GM18507 (cell line): ENCODE results near the gene ATP8A2.
"Not testable (repeated sequence)": the region's sequence is repeated elsewhere in the genome, so short reads cannot be mapped to it uniquely, and the experiment has no call there.

Experiments used
- DNase-seq: peaks from one replicate; pipeline ENCODE4 v3.0.0; 2011; ENCODE audit warnings: low read depth; ENCODE audit not compliant: insufficient read length; ENCODE audit errors: extremely low spot score
- FAIRE-seq: peaks from 2 replicates; lab custom pipeline; 2011; peaks lifted over from hg19 to GRCh38; lab: Jason Lieb, UNC

ATP8A2 gene

DNA sequence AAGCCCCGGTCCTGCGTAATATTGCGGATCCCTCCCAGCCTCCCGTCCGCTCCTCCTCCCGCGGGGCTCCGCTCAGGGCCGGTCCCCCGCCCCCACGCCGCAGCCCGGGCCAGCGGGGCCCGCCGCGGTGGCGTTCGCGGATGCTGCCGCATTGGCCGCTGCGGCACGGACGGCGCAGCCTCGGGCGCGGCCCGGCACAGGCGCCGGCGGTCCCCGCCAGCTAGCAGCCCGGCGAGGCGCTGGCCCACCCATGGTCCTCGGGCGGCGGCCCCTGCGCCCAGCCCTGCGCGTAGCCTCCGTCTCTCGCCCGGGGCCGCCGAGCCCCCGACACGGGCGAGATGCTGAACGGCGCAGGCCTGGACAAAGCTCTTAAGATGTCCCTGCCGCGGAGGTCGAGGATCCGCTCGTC is at the start of gene ATP8A2:
ATP8A2 (plus strand) TSS at position 100 of the 409 bp plus-strand sequence; CDS start at position 339, 239 bp downstream.
- no peak for DNase-seq

DNA sequence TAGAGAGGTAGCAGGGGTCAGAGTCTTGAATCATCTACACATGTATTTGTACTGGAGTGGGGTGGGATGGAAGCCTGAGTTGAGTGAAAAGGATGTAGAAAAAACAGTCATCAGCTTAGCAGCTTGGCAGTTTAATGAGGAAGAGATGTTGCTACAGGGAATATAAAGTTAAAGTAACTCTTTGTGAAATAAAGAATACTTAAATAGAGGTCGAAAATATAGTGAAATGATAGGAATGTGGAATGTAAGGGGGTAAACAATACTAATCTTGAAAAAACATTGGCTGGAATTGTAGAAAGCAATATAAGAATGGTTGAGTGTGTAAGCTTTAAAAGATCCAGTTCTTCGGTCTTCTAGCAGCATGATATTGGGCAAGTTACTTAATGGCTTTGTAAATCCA is 47.7 kb upstream of the ATP8A2 start:
- FAIRE-seq: no peak
- DNase-seq: no peak

More for the DNA sequence above, at the start of gene ATP8A2:
- FAIRE-seq: no peak

DNA sequence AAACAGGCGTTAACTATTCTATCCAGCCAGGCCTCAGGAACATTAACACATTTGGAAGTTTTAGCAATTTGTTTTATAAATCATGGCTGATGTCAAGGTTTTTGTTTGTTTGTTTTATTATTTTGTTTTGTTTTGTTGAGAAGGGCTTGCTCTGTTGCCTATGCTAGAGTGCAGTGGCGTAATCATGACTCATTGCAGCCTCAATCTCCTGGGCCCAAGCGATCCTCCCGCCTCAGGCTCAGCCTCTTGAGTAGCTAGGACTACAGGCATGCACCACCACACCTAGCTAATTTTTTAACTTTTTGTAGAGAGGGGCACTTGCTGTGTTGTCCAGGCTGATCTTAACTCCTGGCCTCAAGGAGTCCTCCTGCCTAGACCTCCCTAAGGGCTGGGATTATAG is 42.1 kb upstream of the ATP8A2 start:
- DNase-seq: no peak

DNA sequence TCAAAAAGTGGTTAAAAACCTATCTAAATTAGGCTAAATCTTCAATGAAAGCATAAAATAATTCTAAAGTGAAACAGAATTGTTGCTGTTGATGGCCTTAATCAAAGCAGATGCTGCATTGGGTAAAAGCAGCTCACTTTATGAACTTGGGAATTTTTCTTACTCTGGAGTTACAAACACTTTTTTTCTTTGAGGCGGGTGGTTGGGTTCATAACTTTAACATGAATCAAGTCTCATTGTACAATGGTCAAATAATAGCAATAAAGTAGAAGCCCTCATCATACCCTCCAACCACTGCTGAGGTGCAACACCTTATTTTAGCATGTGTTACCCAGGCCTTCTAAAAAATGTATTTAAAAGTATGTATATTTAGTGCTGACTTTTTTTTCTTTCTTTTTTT is 41.2 kb upstream of the ATP8A2 start:
- DNase-seq (no peak), FAIRE-seq (no peak)

More for the DNA sequence above, 42.1 kb upstream of the ATP8A2 start:
- no peak for FAIRE-seq

DNA sequence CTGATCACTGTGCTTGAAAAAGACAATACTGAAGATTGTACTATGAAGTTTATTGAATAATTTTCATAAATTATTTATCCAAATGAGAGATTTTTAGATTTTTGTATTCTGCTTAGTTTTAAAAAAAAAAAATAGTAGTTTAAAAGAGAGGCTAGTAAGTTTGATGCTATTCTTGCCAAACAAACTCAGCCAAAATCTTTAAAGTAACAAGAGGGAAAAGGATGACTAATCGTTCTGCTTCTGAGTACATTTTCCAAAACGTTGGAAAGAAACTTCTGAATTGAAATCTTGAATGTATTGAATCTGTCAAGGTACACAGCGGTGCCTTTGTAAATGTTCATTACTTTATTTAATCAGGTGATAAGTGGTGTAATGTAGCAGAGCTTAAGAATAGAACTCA is 35.9 kb upstream of the ATP8A2 start:
- DNase-seq (no peak), FAIRE-seq (no peak)

DNA sequence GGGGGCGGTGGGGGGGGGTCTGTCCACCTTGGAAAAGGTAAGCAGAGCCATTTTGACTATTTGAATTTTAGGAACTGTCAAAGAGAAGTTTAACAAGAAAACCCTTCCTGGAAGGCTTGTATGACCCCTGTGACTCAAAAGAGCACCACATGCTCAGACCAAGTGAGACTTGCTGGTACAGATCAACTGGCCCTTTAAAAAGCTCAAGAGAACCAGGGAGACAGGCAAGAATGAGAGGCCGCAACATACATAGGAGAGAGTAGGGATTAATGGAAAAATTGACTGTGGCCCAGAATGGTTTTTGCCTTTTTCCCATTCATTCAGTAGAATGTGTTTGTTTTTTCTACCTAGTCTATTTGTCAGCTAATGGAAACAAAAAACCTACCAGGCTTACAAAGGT is 26.2 kb upstream of the ATP8A2 start:
- no peak for FAIRE-seq

DNA sequence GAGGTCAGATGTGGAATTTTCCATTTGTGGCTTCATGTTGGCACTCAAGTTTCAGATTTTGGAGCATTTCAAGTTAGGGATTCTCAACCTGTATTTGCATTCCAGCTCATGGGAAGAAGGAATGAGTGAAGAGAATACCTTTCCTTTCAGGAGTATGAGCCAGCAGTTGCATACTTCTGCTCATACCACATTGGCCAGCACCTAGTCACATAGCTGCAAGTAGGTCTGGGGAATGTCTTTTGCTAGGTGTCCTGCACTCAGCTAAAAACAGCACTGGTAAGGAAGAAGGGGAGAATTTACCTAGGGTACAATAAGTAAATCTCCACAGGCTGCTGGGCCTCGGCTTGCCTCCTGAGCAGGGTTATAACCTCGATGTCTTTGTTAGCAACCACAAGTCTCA is 24.6 kb upstream of the ATP8A2 start:
- FAIRE-seq: no peak
- DNase-seq: no peak

More for the DNA sequence above, 26.2 kb upstream of the ATP8A2 start:
- DNase-seq: no peak

DNA sequence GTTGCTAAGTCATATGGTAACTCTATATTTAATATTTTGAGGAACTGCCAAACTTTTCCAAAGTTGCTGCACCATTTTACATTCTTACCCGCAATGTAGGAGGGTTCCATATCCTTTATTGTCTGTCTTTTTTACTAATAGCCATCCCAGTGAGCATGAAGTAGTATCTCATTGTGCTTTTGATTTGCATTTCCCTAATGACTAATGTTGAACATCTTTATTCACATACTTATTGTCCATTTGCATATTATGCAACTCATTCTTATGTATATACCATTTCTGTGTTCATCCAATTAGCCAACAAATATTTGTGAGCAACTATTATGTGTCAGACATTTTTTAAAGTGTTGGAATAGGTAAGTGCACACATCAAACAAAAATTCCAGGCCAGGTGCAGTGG is 20.4 kb upstream of the ATP8A2 start:
- DNase-seq (no peak), FAIRE-seq (no peak)

DNA sequence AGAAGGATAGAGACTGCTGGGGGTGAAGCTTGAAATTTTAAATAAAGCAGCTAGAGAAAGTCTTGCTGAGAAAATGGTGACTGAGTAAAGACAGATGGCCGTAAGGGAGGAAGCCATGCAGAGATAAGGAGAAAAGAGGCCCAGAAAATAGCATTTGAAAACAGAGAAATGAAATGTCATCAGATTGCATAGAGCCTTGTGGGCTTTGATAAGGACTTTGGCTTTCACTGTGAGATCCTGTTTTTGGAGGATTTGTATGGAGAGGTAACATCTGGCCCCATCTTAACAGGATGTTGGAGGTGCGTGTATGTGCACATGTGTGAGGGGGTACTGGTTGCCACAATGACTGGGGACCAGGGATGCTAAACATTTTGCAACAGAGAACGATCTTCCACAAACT is 19.5 kb upstream of the ATP8A2 start:
- FAIRE-seq (no peak), DNase-seq (no peak)

DNA sequence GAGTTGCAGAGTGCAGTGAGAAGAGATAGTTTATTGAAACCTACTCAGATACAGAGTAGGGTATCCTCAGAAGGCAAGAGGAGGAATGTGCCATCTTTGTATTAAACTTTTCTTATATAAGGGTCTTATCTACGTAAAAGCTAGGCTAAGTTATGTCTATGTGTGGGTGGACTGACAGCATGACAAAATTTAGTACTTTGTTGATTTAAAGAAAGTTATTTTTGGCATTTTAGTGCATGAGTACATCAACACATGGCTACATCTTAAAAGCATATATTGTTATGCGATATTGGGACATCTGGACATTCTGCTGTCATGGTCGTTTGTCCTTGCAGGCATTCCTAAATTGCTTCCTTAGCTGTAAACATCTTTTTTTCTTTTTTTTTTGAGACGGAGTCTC is 19.0 kb upstream of the ATP8A2 start:
- DNase-seq (no peak), FAIRE-seq (no peak)

DNA sequence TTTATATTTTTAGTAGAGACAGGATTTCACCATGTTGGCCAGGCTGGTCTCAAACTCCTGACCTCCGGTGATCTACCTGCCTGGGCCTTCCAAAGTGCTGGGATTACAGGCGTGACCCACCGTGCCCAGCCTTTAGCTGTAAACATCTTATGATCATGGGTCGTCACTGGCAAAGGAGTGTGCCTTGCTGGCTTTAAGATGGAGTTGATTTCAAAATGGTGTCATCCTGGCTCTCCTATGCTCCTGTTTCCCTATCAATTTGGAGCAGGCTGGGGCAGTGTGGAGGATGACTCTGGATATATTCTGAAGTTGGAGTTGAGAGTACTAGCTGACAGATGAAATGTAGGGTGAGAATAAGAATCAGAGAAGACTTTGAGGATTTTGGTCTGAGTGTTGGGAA is 18.4 kb upstream of the ATP8A2 start:
- FAIRE-seq: no peak
- no peak for DNase-seq

DNA sequence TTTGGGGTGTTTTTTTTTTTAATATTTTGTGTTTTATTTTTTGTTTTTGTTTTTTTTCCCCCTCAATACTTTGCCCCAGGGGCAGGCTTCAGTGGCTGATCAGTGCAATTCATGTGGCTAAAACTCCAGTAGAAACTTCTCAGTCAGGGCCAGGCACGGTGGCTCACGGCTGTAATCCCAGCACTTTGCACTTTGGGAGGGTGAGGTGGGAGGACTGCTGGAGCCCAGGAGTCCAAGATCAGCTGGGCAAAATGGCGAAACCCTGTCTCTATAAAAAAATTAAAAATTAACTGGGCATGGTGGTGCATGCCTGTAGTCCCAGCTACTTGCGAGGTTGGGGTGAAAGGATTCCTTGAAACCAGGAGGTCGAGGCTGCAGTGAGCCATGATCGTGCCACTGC is 17.4 kb upstream of the ATP8A2 start:
- DNase-seq: no peak

DNA sequence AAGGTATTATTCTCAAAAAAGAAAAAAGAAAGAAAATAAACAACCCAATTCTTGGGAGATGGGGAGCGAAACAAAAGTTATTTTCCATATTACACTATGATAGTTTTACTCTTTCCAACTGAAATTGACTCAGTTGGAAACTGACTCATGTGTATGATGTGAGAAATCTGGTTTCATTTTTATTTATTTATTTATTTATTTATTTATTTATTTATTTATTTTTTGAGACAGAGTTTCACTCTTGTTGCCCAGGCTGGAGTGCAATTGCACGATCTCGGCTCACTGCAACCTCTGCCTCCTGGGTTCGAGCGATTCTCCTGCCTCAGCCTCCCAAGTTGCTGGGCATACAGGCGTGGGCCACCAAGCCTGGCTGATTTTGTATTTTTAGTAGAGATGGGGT is 11.3 kb upstream of the ATP8A2 start:
- FAIRE-seq, DNase-seq: not testable (repeated sequence)

More for the DNA sequence above, 17.4 kb upstream of the ATP8A2 start:
- FAIRE-seq: no peak

DNA sequence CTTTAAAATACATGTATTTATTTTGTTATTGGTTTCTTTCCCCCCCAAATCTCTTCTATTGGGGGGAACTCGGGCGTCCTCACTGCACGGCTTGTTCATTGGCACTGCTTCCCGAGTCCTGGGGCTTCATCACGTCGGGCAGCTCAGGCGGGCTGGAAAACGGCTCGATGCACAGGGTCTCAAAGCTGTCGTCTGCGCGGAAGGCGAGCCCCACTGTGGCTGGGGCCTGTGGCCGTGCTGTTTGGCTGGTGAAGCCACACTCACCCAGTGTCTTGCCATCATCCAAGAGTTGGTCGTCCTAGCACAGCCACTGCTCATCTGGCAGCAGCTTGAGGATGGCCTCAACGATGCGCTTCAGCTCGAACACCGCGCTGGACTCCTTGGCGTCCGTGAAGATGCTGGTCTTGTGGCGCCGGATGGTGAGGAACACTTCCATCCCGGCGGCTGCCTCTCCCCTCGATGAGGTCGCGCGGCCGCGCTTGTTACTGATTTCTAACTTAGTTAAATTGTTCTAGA is 6.0 kb upstream of the ATP8A2 start:
- FAIRE-seq: no peak
- DNase-seq: no peak

DNA sequence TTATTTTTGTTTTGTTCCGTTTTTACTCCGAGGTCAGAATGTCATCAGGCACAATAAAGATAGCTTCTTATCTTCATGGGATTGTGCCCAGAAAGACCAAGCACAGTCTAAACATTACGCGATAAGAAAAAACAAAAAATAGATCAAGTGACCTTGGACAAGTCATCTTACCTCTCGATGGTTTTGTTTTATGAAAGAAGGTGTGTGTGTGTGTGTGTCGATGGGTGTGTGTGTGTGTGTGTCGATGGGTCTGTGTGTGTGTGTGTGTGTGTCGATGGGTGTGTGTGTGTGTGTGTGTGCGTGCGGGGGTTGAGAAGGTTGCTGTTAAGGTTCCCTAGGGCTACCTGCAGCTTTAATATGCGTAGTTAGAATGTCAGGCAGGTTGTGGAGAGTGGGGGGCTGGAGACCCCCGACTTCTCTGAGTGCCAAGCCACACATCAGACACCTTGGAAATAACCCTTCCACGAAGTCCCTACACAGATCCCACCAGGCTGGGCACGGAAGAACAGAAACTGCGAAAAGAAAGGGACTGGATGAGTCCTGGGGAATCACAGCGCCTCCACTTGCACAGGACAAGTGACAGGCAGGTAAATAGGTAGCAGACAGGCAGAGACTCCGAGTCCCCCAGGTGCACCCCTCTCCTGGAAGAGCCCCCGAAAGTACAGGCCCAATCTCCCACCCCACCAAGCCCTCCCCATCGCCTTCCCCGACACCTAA is 458 bp upstream of the ATP8A2 start:
- FAIRE-seq (no peak), DNase-seq (no peak)

DNA sequence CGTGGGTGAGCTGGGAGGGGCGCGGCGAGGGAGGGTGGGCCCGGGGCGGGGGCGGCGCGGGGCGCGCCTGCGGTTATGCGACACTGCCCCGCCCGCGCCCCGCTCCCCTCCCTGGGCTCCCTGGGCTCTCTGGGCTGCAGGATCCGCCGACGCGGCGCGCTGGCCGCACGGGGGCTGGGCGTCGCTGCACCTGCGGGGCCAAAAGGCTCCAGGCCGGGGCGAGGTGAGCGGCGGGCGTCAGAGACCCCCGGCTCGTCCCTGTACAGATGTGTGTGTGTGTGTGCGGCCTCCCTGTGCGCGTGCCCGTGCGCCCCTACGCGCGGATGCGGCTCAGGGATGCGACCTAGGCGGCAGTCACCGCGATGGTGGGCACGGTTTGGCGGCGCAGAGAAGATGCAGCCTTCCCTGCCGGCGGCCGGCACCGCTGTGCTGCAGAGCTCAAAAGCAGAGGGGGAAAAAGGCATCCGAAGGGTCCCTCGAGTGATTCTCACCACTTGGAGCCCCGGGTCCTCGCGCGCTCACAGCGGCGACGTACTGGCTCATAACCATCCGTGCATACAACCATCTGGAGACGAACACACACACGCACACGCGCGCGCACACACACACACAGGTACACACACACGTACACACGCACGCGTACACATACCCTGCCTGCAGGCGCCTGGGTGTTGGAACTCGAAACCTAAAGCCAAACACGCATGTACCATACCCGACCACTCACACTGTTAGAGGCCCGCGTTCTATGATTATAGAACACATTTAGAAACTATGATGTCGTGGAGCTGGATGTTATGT is 709 bp downstream of the ATP8A2 start:
- no peak for DNase-seq
- FAIRE-seq: no peak

DNA sequence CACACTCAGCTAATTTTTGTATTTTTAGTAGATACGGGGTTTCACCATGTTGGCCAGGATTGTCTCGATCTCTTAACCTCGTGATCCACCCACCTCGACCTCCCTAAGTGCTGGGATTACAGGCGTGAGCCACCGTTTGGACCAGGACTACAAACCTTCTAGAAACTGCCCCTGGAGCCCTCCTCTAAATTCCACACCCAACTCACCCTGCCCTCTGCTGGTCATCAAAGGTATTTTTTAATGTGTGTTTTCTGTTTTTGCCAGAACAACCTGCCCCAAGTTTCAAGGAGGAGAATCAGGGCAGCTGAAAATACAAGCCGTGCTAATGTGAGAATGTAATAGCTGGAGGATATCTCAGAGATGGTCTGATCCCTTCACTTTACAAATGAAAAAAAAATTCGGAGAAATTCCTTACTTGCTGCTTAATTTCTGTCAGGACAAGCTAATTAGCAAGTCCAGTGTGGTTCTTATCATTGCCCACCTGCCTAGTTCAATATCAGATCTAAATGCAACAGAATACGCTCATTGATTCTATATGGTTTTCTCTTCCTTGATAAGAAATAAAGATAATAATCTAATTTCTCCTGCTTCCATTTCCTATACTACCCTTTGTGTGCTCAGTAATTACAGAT is 4.1 kb downstream of the ATP8A2 start:
- peak; percentile 26 for DNase-seq
- FAIRE-seq: peak; percentile 64

DNA sequence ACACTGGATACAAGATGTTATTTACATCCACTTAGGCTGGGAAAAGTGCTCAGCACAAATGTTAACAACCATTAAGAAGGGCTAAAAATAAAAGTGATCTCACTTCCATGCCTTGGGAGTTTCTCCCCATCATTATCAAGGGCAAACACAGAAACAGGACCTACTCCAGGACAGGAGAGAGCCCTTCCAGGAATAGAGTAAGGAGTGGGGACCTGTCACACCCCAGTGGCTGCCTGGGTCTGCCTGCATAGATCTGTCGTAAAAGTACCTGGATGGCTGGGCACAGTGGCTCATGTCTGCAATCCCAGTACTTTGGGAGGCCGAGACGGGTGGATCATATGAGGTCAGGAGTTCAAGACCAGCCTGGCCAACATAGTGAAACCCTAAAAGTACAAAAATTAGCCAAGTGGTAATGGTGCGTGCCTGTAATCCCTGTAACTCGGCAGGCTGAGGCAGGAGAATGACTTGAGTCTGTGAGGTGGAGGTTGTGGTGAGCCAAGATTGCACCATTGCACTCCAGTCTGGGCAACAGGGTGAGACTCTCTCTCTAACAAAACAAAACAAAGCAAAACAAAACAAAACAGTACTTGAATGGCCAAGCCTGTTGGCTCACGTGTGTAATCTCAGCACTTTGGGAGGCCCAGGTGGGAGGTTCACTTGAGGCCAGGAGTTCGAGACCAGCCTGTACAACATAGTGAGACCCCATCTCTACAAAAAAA is 5.6 kb downstream of the ATP8A2 start:
- DNase-seq (no peak), FAIRE-seq (no peak)

DNA sequence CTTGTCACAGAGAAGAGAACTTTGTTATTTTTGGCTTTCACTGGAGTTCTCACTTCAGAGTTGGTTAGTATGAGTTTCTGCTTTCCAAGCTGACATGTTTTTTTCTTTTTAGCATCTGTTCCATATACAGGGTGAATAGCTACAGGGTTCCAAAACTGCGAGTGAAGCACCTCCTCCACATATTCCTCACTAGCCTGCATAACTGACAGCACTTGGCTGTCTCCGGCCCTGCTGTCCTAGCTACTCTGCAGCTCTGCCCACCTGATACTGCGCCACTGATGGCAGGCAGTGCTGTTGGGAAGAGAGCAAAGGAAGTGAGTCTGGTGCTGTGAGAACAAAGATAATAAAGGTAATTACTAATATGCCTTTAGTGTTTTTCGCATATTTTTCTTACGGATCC is 6.8 kb downstream of the ATP8A2 start:
- DNase-seq: no peak
- FAIRE-seq: no peak

DNA sequence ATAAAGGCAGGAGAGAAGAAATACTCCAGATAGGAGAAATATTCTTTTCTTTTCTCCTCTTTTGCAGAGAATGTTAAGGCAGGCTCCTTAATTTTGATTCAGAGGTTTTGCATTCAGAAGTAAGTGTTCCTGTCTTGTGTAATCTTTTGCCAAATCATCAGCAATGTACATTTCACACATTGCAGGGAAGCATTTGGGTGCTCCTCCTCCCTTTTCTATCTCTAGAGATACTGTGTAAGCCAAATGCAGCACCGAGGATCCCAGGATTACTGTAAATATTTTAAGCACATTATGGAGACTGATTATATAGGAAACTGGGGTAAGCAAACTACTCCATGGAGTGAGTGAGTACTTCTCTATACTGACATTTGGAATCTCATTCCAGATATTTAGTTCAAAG is 7.2 kb downstream of the ATP8A2 start:
- FAIRE-seq: no peak
- no peak for DNase-seq
